ENCODE results near the gene PIK3R3.

Gene PIK3R3

GRCh38 chr1:46034601-46035516, 97.6 kb downstream of the PIK3R3 start:
- no peak for TF ChIP-seq CTCF (conservative IDR thresholded peaks at IDR 0.05; ENCODE audit: control insufficient read depth, insufficient read depth, low read depth, low read length)
- DNase-seq (ENCODE audit: low read depth), result no peak
- H3K4me3 ChIP-seq (ENCODE audit: control insufficient read depth, low read depth, low read length), result no peak overlapping the region

DNA sequence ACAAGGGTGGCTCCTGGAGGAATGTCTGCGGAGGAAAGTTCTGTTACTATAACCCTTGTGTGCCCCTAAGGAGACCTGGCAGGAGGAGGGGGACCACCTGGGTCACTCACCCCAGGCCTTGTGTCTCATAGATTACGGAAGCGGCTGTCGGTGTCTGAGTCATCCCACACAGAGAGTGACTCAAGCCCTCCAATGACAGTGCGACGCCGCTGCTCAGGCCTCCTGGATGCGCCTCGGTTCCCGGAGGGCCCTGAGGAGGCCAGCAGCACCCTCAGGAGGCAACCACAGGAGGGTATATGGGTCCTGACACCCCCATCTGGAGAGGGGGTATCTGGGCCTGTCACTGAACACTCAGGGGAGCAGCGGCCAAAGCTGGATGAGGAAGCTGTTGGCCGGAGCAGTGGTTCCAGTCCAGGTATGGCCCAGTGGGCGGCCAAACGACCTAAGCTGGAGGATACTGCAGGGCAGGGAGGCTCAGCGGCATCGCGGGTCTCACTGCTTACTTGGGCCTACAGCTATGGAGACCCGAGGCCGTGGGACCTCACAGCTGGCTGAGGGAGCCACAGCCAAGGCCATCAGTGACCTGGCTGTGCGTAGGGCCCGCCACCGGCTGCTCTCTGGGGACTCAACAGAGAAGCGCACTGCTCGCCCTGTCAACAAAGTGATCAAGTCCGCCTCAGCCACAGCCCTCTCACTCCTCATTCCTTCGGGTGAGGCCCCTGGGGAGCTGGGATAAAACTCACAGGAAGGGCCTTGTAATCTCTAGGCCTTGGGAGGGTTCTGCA, 101.4 kb downstream of the PIK3R3 start:
- DNase-seq (ENCODE audit: low read depth), result peak; percentile 37
- no peak overlapping the region for H3K4me3 ChIP-seq (ENCODE audit: control insufficient read depth, low read depth, low read length)
- no peak for TF ChIP-seq CTCF (conservative IDR thresholded peaks at IDR 0.05; ENCODE audit: control insufficient read depth, insufficient read depth, low read depth, low read length)

DNA sequence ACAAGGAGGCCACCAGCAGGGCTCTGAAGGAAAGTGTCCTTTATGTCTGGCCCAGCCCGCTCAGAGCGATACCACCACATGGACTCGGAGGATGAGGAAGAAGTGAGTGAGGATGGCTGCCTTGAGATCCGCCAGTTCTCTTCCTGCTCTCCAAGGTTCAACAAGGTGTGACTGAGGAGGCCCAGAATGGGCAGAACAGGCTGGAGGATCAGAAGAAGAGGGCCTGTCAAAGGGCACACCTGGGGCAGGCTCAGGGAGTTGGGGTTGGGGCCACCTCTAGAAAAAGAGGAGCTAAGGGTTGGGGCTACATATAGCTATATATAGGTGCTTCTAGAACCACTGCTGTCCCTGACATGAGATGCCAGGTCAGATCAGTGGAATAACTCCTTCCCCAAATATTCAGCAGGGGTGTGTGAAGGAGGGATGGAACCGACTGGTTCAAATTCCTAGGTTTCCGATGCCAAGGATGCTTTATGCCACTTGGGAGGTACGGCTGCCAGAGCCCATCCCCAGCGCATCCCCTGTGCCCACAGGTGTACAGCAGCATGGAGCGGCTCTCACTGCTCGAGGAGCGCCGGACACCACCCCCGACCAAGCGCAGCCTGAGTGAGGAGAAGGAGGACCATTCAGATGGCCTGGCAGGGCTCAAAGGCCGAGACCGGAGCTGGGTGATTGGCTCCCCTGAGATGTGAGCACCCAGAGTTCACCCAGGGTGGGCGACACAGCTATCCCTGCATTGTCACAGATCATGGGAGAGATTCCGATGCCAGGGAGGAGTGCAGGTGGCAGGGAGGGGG, 102.2 kb downstream of the PIK3R3 start:
- no peak for DNase-seq (ENCODE audit: low read depth)
- no peak for TF ChIP-seq CTCF (conservative IDR thresholded peaks at IDR 0.05; ENCODE audit: control insufficient read depth, insufficient read depth, low read depth, low read length)
- H3K4me3 ChIP-seq (ENCODE audit: control insufficient read depth, low read depth, low read length), result no peak overlapping the region

DNA sequence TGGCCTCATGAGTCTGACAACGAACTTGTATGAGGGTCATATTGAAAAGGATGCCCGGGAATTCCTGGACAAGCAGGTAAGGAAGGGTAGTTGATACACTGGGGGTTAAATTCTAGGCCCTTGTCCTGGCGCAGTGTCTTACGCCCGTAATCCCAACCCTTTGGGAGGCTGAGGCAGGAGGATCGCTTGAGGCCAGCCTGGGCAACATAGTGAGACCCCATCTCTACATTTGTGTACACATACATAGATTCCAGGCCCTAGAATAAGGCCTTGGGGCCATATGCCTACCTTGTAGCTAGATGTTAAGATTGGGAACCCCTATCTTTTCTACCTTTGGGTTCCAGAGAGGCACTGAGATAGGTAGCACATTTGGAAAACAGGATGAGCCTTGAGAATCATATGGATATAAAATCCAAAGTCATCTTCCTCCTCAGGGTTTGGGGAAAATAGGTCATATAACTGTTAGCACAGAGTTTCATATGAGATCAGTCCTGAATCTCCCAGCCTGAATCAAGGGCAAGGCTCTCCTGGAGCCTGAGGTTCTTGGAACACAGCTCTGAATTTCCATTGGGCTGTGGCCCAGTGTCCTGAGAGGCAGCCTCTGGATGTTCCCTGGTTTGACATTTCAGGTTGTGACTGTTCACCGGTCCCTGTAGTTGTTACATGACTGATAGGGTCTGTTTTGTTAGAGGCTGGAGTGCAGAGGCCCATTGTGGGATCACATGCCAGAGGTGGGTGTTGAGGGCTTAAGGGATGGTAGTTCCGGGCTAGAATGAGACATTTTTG, 104.4 kb downstream of the PIK3R3 start:
- no peak for DNase-seq (ENCODE audit: low read depth)
- no peak for TF ChIP-seq CTCF (conservative IDR thresholded peaks at IDR 0.05; ENCODE audit: control insufficient read depth, insufficient read depth, low read depth, low read length)
- no peak overlapping the region for H3K4me3 ChIP-seq (ENCODE audit: control insufficient read depth, low read depth, low read length)

DNA sequence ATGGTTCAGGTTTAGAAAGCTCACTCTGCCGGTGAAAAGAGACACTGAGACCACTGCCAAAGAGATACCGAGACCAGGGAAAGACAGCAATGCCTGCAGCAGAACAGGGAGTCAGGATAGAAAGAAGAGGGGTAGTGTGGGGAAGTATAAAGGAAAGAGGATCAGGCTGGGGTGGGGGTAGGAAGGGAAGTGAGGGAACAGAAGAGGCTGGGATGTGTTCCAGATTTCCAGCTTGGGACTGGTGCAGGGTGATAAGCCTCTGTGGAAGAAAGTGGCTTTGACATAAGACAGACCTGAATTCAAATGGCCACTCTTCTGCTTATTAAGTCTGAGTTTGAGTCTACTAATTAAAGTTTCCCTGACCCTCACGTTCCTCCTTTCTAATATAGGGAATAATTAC, 105.9 kb downstream of the PIK3R3 start:
- no peak for TF ChIP-seq CTCF (conservative IDR thresholded peaks at IDR 0.05; ENCODE audit: control insufficient read depth, insufficient read depth, low read depth, low read length)
- H3K4me3 ChIP-seq (ENCODE audit: control insufficient read depth, low read depth, low read length), result no peak overlapping the region
- DNase-seq (ENCODE audit: low read depth), result no peak

Data from fibroblast of mammary gland (primary cell).